CD4-positive, alpha-beta T cell treated with Interleukin-21 for 1 hour (primary cell): Measurements from ENCODE around the gene CTH.
"Not testable (repeated sequence)": the region's sequence is repeated elsewhere in the genome, so short reads cannot be mapped to it uniquely, and the experiment has no call there.

Experiments
- DNase-seq: peaks from one replicate; pipeline ENCODE4 v3.0.0-alpha.2; 2020

The CTH gene

DNA sequence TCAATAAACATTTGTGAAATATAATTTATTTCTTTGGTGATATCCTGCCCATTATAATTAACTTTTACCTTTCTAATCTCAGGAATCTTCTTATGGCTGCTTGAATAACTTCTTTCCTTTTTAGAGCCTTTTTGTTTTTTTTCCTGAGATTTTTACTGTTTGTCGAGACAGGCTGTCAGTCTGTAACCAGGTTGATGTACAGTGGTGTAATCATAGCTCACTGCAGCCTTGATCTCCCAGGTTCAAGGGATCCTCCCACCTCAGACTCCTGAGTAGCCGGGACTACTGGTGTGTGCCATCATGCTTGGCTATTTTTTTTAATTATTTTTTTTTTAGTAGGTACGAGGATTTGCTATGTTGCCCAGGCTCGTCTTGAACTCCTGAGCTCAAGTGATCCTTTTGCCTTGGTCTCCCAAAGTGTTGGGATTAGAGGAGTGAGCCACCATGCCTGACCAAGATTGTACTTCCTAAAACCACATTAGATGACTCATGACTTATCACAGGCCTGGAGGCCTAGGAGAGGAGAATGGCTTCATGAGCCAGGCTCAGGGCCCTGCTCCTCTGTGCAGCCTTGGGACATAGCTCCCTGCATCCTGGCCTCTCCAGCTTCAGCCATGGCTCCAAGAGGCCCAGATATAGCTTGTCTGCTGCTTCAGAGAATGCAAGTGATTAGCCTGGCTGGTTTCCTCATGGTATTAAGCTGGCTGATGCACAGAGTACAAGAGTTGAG, 48.6 kb downstream of the CTH start:
- DNase-seq, result no peak

- not testable (repeated sequence) for DNase-seq
Observed at GRCh38 chr1:70460740-70461713, 50.0 kb downstream of the CTH start.

- DNase-seq, result no peak
Observed at GRCh38 chr1:70462611-70463010, 51.5 kb downstream of the CTH start.

DNA sequence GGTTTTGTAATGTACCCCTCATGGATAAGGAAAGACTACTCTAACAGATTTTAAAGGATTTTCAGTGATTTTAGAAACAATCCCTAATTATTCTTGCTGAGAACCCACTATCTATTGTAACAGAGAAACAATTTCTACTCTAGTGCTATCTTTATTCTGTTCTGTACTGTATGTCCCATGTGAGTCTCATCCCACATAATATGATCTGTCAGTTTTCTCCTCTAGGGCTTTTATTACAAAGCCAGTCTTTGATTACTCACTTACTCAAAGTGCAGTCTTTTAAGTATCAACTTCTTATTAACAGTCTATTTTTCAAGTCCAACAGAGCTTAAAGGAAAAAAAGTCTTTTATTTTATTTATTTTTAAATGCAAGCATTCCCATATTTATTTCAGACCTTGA, 54.8 kb downstream of the CTH start:
- DNase-seq, result no peak

DNA sequence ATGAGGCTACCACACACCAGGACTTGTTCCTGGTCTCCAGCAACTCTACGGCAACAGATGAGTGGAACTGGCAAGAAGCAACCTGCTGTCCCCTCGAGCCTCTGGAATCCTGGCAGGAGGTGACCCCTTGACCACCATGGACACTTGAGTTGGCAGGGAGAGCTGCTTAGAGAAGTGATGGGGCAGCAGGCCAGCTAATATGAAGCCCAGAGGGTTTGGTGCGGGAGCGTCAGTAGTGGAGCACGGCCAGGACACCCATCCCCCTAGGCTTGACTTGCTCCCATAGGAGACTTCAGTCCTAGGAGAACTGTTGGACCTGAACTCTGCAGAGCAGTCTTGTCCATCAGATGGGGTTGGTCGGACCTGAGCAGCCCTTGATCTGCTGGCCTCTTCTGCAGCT, 56.5 kb downstream of the CTH start:
- no peak for DNase-seq

GRCh38 chr1:70468180-70468579, 57.1 kb downstream of the CTH start:
- DNase-seq, result no peak

DNA sequence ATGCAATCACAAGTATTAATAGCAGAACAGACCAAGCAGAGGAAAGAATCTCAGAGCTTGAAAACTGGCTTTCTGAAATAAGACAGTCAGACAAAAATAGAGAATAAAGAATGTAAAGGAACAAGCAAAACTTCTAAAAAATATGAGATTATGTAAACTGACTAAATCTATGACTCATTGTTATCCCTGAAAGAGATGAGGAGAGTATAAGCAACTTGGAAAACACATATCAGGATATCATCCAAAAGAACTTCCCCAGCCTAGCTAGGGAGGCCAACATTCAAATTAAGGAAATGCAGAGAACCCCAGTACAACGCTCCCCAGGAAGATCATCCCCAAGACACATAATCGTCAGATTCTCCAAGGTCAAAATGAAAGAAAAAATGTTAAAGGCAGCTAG, 58.1 kb downstream of the CTH start:
- DNase-seq, result not testable (repeated sequence)

DNA sequence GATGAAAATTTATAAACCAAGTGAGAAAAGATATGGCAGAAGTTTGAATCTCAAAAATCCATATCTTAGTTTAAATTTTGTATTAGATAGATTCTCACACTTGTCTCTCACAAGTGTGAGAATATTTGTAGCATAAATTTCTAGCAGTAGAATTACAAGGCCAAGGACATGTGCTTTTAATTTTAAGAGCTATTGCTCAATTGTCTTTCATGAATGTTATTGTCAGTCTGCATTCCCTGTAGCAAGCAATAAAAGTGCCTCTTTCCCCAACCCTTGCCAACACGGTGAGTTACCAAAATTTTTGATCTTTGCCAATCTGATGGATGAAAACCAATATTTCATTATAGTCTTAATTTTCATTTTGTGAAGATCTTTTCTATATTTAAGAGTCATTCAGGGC, 64.0 kb downstream of the CTH start:
- no peak for DNase-seq

- no peak for DNase-seq
Observed at GRCh38 chr1:70477090-70477489, 66.0 kb downstream of the CTH start.

DNA sequence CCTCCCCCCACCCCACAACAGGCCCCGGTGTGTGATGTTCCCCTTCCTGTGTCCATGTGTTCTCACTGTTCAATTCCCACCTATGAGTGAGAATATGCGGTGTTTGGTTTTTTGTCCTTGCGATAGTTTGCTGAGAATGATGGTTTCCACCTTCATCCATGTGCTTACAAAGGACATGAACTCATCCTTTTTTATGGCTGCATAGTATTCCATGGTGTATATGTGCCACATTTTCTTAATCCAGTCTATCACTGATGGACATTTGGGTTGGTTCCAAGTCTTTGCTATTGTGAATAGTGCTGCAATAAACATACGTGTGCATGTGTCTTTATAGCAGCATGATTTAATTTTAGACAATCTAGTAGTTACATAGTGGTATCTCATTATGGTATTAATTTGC, 66.8 kb downstream of the CTH start:
- DNase-seq, result not testable (repeated sequence)

GRCh38 chr1:70483342-70483741, 72.3 kb downstream of the CTH start:
- no peak for DNase-seq

DNA sequence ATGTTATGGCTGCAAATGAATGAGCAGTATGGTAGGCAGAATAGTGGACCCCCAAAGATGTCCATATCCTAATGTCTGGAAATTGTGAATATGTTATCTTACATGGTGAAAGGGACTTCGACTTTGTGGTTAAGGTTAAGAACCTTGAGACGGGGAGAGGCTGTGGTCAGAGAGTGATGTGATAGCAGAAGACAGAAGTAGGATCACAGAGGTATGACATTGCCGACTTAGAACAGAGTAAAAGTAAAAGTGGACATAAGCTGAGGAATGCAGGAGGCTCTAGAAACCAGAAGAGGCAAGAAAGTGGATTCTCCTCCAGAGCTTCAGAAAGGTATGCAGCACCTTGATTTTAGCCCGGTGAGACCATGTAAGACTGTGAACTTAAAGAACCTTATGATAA, 74.6 kb downstream of the CTH start:
- DNase-seq, result no peak

DNA sequence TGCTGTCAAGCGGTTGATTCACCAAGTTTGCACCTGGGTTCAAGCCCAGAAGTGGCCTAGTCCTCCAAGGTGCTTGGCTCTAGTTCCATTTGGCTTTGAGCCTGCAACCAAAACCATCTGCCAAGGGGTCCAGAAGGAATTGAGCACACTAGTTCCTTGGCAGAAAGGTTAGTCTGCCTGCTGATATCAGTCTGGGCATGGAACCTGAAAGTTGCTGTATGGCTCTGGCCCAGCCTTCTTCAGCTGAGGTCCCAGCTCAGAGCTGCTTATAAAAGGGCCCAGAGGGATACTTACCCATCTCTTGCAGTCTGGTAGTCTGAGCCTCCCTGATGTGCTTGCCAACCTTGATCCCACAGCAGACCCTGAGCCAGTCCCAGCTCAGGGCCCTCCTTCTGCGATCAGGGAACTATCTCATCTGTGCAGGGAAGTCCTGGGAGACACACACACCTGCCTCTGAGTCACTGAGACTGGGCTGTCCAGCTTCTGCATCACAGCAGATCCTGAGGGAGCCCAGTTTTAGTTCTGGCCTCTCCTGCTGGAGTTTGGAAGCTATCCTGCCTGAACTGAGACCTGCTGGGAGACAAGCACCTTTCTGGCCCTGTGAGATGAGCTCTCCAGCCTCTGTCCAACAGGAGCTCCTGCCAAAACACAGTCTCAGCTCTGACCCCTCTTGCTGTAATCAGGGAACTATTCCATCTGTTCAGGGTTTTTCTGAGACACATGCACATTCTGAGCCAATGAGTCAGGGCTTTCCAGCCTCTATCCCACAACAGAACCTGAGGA, 75.8 kb downstream of the CTH start:
- no peak for DNase-seq

DNA sequence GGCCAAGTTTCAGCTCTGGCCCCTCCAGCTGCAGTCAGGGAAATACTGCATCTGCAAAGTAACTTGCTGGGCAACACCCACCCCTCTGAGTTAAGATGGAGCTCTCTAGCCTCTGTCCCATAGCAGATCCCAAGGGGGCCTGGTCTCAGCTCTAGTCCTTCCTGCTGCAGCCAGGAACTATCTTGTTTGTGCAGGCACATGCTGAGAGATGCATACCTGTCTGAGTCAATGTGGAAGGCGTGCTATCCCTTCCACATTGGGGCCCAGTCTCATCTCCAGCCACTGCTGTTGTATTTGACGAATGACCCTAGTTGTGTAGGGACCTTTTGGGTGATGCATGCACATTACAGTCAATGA, 76.4 kb downstream of the CTH start:
- no peak for DNase-seq

DNA sequence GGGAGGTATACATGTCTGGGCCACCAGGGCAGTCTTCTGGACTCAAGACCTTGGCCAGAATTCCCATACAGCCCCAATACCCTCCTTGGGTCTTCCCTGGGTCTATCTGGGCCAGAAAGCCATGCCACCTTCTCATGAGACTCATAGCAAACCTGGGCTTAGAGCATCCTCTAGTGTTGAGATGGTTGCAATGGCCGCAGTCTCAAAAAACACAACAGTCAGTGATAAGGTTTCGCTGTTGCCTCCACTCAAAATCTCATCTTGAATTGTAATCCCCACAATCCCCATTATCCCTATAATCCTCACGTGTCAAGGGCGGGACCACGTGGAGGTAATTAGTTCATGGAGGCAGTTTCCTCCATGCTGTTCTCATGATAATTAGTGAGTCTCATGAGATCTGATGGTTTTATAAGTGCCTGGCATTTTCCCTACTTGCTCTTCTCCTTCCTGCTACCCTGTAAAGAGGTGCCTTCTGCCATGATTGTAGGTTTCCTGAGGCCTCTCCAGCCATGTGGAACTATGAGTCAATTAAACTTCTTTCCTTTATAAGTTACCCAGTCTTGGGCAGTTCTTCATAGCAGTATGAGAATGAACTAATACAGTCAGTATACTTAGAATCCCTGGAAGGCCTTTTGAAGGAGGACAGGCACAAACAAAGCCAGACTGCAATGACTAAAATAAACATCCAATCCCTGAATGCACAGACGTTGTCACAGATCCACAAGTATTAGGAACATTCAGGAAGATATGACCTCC, 77.0 kb downstream of the CTH start:
- DNase-seq, result peak; percentile 16
